ENCODE measurements around the gene NAA80.

The NAA80 gene, protein sequence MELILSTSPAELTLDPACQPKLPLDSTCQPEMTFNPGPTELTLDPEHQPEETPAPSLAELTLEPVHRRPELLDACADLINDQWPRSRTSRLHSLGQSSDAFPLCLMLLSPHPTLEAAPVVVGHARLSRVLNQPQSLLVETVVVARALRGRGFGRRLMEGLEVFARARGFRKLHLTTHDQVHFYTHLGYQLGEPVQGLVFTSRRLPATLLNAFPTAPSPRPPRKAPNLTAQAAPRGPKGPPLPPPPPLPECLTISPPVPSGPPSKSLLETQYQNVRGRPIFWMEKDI

DNA sequence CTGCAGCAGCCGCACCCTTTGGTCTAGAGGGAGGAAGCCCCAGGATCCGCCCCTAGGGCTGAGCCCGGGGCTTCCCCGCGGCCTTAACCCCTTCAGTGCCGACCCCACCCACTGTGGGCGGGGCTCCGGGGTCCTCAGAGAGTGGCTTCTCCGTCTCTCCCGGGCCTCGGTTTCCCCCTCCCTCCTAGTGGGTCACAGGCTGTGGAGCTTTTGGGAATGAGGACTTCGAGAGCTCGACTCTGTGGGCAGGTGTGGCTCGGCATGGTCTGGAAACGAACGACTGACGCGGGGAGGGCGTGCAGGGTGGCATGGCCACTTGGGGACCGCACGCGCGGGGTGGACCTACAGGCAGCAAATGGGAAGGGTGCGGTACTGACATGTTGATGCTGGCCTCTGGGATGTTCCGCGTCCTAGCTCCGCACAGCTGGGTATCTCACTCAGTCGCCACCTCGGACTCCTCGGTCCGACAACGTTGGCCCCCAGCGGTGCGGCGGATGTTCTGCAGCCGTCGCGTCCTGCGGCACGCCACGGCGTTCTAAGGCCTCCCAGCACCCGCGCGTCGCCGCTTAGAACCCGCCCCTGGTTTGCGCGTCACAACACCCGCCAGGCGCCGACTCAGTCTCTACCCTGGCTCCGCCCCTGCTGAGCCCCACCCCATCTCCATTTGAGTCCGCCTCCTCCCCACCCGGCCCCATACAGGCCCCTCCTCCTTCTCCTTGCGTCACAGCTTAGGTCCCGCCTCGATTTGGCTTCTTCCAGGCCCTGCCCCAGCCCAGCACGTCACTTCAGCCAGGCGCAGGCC is at the start of gene NAA80, which contains the start of gene HYAL3:
TSS of gene NAA80 (minus strand) at position 570 of the 802 bp plus-strand sequence. CDS start 1,942 bp downstream, outside the sequence.
TSS of gene HYAL3 (minus strand) at position 570 of the 802 bp plus-strand sequence. CDS start 3,803 bp downstream, outside the sequence.
- peak; percentile 88 to 89 for DNase-seq

DNA sequence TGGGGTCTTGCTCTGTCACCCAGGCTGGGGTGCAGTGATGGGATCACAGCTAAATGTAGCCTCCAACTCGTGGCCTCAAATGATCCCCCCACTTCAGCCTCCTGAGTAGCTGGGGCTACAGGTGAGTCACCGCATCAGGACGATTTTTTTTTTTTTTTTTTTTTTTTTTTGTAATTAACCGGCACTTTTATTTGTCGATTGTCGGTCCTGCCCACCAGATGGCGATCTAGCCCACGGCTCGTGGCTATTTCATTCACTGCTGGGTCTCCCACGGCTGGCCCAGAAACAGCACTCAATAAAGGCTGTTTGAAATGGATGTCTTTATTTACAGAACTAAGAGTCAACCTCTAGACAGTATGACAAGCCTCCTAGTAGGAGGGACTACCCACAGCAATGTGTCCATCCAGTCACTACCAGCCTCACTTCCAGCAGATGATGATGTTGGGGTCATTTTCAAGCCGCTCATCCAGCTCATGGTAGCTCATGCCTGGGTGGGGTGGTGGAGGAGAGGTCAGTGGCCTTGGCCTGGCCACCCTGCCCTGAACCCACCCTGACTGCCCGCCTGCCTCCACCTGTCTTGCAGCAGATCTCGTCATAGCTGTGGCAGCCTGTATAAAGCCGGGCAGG is 48.1 kb upstream of the NAA80 start:
- DNase-seq, result peak in 1 of 2 experiments; percentile 29

DNA sequence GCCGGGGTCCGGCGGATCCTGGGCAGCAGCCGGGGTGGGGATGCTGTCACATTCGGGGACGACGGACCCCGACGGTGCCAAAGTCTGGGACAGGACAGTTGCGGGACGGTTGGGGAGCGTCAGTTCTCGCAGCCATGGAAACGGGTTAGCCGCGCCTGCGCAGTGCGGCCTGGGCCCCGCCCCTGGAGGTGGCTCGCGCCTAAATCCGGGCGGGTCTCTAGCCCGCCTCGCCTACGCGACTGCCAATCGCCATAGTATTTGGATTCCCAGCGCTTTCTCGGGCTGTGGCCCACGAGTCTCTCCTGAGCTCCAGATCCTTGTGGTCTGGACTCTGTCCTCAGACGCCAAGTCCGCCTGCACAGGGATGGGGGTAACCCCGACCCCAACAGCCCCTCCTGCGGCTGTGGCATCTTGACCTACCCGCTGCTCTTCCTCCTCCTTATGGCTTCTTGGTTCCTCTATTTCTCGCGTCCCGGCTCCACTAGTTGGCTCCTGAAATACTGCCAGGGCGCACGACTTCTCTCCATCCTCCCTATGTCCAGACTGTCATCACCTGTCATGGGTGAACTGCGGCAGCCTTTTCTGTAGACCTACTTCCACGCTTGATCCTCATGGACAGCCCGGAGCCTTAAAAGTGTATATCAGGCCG is 46.5 kb upstream of the NAA80 start, which contains the start of gene ZMYND10:
TSS of gene ZMYND10 (minus strand) at position 147 of the 649 bp plus-strand sequence. CDS start 153 bp downstream, outside the sequence.
- peak in 1 of 2 experiments; percentile 48 for DNase-seq

DNA sequence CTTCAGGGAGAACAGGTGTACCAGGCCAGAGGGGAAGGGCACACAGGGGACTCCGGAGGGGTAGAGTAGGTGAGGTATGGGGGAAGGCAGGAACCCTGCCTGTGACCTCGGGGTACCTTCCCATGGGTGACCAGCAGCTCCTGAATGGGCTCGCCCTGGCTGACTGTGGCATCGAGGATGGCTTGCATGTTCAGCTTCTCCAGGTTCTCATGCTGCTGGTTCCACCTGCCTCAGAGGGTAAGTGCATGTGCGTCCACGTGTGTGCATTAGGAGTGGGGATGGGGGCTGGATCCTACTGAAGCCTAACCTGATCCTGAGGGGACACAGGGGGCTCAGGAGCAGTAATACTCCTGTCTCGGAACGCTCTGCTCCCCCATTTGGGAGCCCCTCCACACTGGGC is 45.8 kb upstream of the NAA80 start:
- DNase-seq, result no peak

DNA sequence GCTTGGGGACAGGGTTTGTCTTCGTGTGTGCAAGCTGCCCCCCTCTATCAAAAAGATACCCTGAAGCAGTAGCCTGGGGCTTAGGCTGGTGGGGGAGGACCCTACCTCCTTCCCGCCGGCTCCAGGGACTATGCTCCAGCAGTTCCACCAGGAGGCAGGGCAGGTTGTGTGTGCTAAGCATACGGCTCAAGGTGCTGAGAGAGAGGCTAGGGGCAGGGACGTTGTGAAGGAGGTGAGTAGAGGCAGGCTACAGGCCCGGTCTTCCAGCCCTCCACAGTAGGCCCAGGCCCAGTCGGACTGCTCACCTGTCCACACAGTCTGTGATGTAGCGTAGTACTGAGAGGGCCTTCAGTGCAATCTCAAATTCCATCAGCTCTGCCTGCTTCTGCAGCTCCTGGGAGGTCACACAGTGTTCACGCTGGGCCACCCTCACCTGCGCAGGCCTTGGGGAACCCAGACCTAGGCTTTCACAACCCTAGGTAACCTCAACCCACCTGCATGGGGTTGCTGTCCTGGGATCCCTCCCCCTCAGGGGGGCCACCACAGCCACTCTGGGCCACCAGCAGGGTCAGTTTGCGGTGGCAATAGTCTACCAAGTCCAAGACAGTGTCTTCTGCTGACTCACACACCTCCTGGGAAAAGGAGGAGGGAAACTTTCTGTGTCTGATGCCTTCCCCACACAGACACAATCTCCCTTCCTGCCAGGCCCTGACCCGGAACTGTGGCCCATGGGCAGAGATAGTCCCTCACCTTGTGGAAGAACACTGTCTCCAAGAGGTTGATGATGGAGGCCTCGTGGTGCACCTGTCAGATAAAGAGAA is 43.8 kb upstream of the NAA80 start:
- no peak for DNase-seq

DNA sequence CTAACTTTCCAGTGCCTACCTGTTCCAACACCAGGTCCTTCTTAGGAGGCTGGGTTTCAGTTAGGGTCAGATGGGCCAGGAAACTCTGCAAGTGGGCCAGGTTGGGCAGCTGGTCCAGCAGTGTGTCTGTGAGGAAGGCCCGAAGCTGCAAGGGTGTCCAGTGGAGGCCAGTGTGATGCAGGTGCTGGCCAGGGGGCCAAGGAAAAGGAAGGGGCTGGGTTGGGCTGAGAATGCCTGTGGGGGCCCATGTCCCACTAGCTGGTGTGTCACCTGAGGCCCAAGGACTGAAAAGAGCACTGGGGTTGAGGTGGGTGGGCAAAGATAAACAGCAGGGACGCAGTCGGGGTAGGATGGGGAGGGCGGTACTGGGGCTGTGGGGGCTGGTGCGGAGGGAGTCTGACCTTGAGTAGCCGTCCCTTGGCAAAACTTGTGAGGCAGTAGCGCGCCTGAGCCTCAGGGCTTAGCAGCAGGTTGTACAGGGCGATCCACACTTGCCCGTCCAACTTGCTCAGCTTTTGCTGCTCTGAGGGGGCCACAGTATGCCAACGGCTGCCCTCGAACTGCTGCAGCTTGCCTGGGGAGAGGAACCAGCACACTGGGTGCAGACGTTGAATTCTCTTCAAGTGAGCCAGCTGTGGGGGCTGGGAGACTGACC is 42.9 kb upstream of the NAA80 start:
- DNase-seq, result no peak

DNA sequence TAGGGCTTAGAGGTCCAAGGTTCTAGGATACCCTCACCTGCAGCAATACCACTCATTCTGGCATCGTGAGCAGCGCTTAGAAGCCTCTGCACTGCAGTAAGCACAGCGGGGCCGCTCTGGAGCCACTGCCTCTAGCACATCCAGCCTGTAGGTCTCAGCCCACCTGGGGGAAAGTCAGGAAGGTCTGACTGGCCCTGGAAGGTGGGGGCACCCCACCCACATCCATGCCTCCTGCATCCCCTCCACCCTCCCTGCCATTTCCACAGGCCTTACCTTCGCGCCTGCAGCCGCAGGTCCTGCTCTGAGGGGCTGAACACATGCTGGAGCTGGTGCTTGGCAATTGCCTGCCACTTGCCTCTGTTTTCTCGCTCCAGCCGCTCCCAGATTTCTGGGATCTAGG is 42.3 kb upstream of the NAA80 start:
- DNase-seq, result no peak

DNA sequence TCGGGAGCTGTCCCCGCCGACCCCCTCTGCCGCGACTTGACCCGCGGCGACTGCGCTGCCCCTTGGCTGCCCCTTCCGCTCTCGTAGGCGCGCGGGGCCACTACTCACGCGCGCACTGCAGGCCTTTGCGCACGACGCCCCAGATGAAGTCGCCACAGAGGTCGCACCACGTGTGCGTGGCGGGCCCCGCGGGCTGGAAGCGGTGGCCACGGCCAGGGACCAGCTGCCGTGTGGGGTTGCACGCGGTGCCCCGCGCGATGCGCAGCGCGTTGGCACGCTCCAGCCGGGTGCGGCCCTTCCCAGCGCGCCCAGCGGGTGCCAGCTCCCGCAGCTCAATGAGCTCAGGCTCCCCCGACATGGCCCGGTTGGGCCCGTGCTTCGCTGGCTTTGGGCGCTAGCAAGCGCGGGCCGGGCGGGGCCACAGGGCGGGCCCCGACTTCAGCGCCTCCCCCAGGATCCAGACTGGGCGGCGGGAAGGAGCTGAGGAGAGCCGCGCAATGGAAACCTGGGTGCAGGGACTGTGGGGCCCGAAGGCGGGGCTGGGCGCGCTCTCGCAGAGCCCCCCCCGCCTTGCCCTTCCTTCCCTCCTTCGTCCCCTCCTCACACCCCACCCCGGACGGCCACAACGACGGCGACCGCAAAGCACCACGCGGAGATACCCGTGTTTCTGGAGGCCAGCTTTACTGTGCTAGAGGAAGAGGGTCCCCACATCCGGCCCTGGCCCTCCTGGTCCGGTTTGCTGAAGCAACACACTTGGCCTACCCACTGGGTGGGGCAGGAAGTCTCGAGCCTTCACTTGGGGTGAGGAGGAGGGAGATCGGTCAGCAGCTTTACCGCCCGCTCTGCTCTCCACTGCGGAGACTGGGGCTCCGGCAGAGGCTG is 41.5 kb upstream of the NAA80 start, which contains the start of gene RASSF1:
TSS of gene RASSF1 (minus strand) at position 389 of the 882 bp plus-strand sequence. CDS start at position 358, 31 bp downstream.
- no peak for DNase-seq

DNA sequence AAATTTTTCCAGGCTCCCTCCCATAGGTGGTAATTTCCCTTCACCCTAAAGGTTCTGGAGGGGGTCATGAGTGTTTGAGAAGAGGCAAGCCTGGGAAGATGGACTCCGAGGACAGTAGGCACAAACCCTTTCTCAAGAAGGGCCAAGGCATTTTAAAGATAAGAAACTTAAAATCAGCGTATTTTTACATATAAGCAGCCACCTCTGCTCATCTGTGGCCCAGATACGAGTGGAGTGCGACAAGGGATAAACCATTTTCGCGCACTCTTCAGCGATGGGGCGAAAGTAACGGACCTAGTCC is 40.9 kb upstream of the NAA80 start:
- no peak for DNase-seq

DNA sequence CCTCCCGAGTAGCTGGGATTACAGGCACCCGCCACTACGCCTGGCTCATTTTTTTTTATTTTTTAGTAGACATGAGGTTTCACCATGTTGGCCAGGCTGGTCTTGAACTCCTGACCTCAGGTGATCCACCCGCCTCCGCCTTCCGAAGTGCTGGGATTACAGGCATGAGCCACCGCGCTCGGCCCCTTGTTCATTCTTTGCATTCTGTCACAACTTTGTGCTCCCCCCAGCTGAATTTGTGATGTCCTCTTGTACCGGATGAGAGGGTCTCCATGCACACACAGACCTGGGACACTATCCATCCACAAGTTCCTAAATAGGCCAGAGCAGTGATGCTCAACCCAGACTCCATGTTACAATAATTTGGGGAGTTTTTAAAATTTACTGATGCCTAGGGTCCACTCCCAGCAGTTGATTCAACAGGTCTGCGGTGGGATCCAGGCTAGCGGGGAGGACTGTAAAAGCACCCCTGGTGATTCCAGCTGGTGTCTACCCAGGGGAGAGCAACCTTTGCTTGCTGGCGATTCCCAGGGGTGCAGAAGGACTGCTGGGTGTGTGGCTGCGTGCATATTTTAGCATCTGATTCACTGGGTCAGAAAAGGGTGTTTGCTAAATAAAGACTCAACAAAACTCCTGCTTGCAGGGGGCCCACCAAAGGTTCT is 40.4 kb upstream of the NAA80 start:
- DNase-seq, result no peak

DNA sequence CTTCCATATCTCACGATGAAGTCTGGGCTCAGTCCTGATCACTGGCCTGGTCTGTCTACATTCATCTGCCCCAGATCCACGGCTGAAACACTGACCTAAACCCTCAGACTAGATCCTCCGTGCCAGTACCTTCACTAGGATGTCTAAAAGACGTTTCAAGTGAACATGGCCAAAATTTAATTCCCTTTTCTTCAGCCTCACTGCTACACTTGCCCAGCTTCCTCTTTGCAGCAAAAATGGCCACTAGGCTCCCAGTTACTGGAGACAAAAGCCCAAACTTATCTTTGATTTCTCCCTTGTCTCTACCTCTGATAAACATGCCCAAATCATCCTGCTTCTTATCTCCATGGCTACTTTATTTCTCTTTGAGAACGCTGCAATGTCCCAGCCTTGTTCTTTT is 39.8 kb upstream of the NAA80 start:
- DNase-seq, result no peak

DNA sequence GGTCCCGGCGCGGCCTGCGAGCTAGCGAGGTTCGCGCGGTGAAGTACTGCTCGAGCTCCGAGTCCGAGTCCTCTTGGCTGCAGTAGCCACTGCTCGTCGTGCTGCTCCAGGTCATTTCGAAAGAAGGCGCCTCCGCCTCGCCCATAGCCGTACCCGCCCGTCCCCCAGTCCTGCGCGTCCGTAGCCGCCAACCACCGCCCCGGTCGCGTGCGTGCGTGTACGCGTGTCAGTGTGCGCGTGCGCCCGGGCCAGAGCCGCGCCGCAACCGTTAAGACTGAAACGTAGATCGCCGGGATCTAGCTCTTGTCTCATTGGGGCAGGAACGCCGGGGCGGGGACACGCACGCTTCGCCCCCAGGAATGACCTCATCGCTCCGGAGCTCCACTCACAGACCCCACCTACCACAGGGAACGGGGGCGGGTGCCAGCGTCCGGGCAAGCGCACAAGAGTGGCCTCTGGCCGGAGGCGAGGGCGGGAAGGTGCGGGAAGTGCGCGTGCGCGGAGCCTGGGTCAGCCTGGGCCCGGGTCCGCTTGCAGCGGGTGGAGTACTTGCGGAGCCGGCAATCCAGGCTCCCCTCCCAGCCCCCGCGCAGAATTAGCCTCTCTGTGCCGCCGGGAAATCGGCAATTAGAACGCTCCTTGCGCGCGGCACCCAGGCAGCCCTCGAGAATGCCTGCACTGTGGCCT is 38.1 kb upstream of the NAA80 start:
- peak; percentile 93 to 95 for DNase-seq

DNA sequence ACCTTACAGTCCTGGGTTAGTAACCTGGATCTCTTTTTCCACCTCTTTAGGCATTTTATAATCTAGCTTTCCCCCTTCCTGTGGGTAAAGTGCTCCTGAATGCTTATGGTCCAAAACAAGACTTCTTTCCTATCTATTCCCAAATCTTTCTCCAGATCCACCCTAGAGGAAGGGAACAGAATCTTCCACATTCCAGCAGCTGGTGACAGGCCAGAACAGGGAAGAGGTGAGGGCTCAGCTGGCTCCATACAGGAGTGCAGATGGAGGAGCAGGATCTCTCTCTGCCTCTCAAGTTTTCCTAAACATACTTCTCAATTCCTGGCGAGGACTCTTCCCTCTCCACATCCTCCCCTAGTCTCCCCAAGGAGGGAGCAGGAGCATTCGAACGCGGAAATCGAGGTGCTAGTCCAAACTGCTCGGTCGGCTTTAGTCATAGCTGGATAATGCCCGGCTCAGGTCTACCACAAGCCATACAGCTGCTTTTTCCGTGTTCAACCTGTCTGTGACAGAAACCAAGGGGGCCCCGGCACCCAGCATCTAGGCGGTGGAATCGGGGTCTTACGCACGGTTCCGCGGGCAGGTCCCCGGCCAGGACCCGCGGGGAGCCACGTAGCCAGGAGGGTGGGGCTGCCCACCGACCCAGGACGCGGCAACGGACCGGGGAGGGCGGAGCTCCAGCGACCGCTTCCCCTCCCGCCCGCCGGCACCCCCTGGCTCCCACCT is 37.4 kb upstream of the NAA80 start:
- DNase-seq, result no peak

DNA sequence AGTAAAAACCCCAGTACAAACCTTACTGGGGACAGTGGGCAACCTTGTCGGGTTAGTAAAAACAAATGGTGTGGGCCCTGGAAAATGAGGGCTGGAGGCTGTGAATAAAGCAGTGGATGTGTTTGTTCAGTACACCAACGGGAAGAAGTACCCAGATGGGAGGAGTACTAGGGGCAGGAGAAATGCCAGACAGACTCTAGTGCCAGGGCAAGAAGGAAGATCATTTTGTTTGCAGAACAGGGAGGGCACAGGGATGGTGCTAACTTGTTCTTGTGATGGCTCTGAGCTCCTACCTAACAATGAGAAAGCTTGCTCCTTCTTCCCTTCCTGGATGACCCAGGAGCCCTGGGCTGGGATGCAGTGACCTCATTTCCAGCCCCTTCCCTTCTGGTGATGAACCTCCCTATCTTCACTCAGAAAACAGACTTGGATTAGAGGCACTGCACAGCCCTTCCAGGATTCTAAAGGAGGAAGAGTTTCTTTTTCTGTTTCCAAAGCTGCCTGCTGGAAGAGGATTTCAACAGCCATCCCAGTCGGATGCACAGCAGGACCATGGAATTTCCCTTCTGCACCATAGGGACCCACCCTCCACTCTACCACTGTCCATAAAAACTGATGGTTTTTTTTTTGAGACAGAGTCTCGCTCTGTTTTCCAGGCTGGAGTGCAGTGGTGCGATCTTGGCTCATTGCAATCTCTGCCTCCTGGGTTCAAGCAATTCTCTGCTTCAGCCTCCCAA is 35.3 kb upstream of the NAA80 start:
- no peak for DNase-seq

DNA sequence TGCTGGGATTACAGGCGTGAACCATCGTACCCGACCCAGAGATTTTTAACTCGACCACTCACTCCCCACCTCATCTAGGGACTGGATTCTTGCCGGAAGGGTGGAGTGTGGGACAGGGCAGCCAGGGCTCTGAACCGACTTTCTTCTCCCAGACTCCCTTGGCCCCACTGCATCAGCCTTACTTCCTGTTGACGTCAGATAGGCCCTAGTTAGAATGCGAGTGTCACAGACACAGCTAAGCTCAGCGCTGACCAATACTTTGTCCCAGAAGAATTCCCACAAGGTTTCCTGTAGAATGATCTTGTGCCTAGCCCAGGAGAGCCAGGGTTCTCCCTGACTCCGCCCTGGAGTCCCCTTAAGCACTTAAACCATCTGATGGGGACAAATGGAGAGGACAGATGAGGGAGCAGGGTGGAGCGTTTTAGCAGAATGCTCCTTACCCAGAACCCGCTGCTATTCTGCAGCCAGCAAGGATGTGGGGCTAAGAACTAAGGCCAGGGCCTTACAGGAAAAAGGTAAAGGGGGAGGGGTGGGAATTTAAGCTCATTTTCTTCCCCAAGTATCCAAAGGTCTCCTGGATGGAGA is 34.6 kb upstream of the NAA80 start:
- no peak for DNase-seq

DNA sequence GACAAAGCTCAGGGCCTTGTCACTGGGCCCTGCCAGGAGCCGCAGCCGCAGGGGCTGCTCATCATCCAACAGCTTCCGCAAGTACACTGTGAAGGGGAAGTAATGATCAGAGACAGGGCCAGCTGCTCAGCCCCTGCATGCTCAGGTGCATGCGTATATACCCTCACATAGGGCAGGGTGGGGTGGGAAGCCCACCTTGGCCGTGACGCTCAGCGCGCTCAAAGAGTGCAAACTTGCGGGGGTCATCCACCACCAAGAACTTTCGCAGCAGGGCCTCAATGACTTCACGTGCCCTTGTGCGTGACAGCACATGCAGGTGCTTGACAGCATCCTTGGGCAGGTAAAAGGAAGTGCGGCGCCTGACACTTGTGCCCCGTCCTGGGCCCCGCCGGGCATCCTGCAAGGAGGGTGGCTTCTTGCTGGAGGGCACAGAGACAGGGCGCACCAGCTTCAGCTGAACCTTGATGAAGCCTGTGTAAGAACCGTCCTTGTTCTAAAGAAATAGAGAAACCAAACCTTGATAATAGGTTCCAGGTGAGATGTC is 32.2 kb upstream of the NAA80 start:
- no peak for DNase-seq

DNA sequence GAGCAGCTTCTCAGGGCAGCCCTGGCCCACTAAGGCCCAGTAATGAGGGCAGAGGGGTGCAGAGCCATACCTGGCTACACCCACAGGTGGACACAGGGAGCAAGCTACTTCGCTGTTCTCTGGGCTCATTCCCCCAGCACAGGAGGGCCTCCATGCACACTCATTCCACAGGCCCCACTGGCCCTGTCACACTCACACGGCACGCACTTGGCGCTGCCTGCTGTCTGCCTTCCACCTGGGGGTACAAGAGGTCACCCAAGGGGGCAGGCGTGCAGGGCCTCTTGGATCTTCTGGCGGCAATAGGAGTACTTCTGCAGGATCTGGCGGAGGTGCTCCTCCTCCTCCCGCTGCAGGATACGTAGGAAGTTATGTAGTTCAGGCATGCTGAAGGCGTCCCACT is 31.1 kb upstream of the NAA80 start:
- no peak for DNase-seq
